ENCODE results near the gene GAL3ST1. TPM values are rescaled to one million over a fixed set of nuclear protein-coding genes. Genes with fewer than 3 reads are reported as not detected.
"Not testable (repeated sequence)": the region's sequence is repeated elsewhere in the genome, so short reads cannot be mapped to it uniquely, and the experiment has no call there.

The GAL3ST1 gene
- total RNA-seq, 2 experiments from 2014 or later = not detected

DNA sequence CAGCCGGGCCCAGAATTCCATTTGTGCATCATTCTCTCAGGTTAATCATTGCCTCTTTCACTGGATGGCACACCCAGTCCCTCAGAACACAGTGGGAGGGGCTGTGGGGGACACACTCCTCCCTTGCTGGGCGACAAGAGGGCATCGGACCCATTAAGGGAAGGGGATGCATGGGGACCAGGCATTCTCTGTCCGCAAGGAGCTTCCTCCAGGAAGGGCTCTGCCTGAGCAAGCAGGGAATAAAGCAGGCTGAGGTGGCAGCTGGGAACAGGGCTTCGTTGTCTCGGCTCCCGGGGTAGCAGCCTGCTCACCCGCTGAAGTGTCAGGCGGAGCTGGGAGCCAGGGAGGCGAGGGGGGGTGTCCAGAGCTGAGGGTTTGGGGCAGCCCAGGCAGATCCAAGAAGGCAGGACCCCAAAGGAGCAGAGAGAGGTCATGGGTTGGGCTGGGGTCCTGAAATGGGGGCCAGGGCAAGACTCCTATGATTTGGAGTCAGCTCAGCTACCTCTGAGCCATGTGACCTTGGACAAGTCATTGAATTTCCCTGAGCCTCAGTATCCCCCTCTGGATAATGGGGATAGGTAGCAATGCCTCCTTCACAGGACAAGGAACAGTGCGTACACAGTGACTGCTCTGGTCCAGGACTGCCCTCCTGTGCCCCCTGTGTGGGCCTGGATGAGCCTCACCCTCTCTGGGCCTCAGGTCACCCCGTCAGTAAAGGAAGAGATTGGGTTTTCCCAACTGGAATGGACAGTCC, 1.4 kb downstream of the GAL3ST1 start:
- Mint-ChIP-seq H3K27ac (no peak overlapping the region), H3K27me3 (no peaks in the 10 kb centered on the region), H3K4me1 (ENCODE audit: low read depth) (peaks cover 6% of the 10 kb centered on the region), H3K36me3 (ENCODE audit: low read depth) (peaks cover 22% of the 10 kb centered on the region), H3K9me3 (no peaks in the 10 kb centered on the region), H3K4me3 (no peak overlapping the region)
- ChIA-PET POLR2A (no interaction called here), CTCF (no interaction called here)
- intact Hi-C loops (cut with micrococcal nuclease) = no loop called here
- DNase-seq = no peak
- no peak for ATAC-seq
- TF ChIP-seq, protein P1, sequence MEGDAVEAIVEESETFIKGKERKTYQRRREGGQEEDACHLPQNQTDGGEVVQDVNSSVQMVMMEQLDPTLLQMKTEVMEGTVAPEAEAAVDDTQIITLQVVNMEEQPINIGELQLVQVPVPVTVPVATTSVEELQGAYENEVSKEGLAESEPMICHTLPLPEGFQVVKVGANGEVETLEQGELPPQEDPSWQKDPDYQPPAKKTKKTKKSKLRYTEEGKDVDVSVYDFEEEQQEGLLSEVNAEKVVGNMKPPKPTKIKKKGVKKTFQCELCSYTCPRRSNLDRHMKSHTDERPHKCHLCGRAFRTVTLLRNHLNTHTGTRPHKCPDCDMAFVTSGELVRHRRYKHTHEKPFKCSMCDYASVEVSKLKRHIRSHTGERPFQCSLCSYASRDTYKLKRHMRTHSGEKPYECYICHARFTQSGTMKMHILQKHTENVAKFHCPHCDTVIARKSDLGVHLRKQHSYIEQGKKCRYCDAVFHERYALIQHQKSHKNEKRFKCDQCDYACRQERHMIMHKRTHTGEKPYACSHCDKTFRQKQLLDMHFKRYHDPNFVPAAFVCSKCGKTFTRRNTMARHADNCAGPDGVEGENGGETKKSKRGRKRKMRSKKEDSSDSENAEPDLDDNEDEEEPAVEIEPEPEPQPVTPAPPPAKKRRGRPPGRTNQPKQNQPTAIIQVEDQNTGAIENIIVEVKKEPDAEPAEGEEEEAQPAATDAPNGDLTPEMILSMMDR (IDR thresholded peaks at IDR 0.05) = no peak

DNA sequence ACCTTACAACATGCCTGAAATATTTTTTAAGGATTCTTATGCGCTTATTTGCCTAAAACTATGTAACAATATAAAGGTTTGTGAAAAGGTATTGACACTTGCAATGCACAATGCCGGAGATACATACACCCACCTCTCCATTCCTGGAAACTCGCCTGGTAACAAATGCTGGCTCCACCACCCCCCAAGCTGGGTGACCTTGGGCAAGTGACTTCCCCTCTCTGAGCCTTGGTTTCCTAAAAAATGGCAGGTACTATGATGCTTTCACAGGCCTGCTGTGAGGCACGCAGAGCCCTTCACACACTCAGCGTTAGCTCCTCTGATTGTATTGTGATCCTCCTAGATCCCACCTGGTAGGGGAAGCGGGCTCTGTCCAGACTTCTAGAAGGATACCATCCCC, 2.3 kb downstream of the GAL3ST1 start:
- Mint-ChIP-seq H3K36me3 (ENCODE audit: low read depth) (peaks cover 16% of the 10 kb centered on the region), H3K9me3 (no peaks in the 10 kb centered on the region), H3K4me3 (no peak overlapping the region), H3K27ac (no peak overlapping the region), H3K27me3 (no peaks in the 10 kb centered on the region), H3K4me1 (ENCODE audit: low read depth) (peaks cover 6% of the 10 kb centered on the region)
- CTCF ChIA-PET = no interaction called here
- no peak for DNase-seq
- no peak for ATAC-seq
- TF ChIP-seq, protein P1 (IDR thresholded peaks at IDR 0.05) = no peak
- intact Hi-C loops (cut with micrococcal nuclease) = no loop called here
- POLR2A ChIA-PET = interaction anchor here (1.0 kb wide), 1 partner anchor 16 kb away, joined by 3 read pairs; no protein-coding TSS in a partner anchor

DNA sequence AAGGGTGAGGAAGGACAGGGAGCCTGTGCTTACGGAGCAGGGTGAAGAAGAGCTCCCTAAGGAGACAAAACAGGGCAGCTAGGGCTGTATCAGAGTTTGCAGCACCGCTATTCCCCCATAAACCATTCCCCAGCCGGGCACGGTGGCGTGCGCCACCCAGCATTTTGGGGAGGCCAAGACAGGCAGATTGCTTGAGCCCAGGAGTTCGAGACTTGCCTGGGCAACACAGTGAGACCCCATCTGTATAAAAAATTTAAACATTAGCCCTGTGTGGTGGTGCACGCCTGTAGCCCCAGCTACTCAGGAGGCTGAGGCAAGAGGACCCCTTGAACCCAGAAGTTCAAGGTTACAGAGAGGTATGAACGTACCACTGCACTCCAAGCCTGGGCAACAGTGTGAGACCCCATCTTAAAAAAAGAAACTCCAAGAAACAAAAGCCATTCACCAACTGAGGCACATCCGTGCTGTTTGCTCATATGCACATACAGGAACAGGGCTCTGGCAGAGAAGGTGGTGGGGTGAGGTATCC, 4.7 kb downstream of the GAL3ST1 start:
- TF ChIP-seq, protein P1 (IDR thresholded peaks at IDR 0.05) = no peak
- CTCF ChIA-PET = no interaction called here
- H3K9me3 Mint-ChIP-seq = no peaks in the 10 kb centered on the region
- H3K36me3 Mint-ChIP-seq (ENCODE audit: low read depth) = no peaks in the 10 kb centered on the region
- no peak overlapping the region for H3K27ac Mint-ChIP-seq
- H3K4me1 Mint-ChIP-seq (ENCODE audit: low read depth) = no peaks in the 10 kb centered on the region
- POLR2A ChIA-PET = no interaction called here
- H3K4me3 Mint-ChIP-seq = no peak overlapping the region
- intact Hi-C loops (cut with micrococcal nuclease) = no loop called here
- H3K27me3 Mint-ChIP-seq = no peaks in the 10 kb centered on the region
- ATAC-seq (no peak), DNase-seq (no peak)

DNA sequence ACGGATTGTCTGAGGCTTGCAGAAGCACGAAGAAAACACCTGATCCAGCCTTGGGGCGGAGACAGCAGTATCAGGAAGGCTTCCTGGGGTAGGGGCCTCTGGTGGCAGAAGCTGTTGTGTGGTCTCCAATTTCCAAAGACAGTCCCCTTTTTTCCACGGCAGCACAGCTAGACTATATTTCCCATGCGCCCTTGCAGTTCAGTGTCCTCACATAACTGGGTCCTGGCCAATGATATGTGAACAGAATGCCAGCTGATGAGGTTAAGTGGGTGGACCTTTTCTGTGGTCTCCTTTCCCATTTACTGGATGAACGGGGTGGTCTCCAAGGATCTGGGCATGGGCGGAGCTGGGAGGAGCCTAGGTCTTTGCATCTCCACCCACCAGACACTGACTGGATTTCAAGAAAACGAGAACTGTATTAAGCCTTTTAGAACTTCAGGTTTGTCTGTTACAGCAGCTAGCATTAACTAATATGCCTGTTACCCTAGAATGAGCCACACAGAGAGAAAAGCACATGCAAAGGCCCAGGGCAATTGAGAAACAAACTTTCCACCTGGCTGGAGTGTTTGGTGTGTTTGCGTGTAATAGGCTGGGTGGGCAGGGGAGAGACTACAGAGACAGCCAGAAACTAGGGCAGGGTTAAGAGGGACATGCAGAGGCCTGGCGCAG, 6.2 kb downstream of the GAL3ST1 start:
- Mint-ChIP-seq H3K9me3 (no peaks in the 10 kb centered on the region), H3K27ac (no peak overlapping the region), H3K36me3 (ENCODE audit: low read depth) (no peaks in the 10 kb centered on the region), H3K4me1 (ENCODE audit: low read depth) (no peaks in the 10 kb centered on the region), H3K27me3 (no peaks in the 10 kb centered on the region), H3K4me3 (no peak overlapping the region)
- CTCF ChIA-PET = no interaction called here
- POLR2A ChIA-PET = interaction anchor here (1.0 kb wide), 1 partner anchor 13 kb away, joined by 3 read pairs; no protein-coding TSS in a partner anchor
- intact Hi-C loops (cut with micrococcal nuclease) = no loop called here
- TF ChIP-seq, protein P1 (IDR thresholded peaks at IDR 0.05) = no peak
- DNase-seq (no peak), ATAC-seq (no peak)

DNA sequence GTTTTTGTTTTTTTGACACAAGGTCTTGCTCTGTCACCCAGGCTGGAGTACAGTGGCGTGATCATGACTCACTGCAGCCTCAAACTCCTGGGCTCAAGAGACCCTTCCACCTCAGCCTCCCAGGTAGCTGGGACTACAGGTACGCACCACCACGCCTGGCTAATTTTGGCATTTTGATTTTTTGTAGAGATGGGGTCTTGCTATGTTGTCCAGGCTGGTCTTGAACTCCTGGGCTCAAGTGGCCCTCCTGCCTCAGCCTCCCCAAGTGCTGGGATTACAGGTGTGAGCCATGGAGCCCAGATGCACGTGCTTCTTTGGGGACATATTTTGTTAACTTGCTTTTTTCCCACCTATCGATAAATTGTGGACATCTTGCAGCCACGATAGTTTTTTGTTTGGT, 7.2 kb downstream of the GAL3ST1 start:
- H3K4me3 Mint-ChIP-seq; intact Hi-C loops (cut with micrococcal nuclease); H3K27me3 Mint-ChIP-seq; H3K4me1 Mint-ChIP-seq (ENCODE audit: low read depth); H3K36me3 Mint-ChIP-seq (ENCODE audit: low read depth); ATAC-seq; H3K9me3 Mint-ChIP-seq; DNase-seq; H3K27ac Mint-ChIP-seq; CTCF ChIA-PET: not testable (repeated sequence)
- POLR2A ChIA-PET = interaction anchor here (1.0 kb wide), 1 partner anchor 14 kb away, joined by 3 read pairs; no protein-coding TSS in a partner anchor

All from activated CD8-positive, alpha-beta T cell treated with anti-CD3 and anti-CD28 coated beads for 36 hours (primary cell).